ENCODE measurements around the gene ATP2C1. TPM values are rescaled to one million over a fixed set of nuclear protein-coding genes. Genes with fewer than 3 reads are reported as not detected.

ATP2C1 gene
- total and polyA plus RNA-seq, 2 of the 13 experiments (the other 11 are each of a cell fraction or from before 2014, with no cell fraction given): 32.4 to 37.6 TPM

- CTCF ChIA-PET (ENCODE audit: low intra/inter-chr PET ratio, low total read pairs): no interaction called here
Measured at GRCh38 chr3:131036986-131037385, 143.1 kb downstream of the ATP2C1 start.

More at GRCh38 chr3:131036986-131037385, 143.1 kb downstream of the ATP2C1 start:
- no peak overlapping the region for H3K4me3 ChIP-seq (replicated peaks in 1 of 3; ENCODE audit: insufficient read depth in 1 of 3, low read depth in 2 of 3, low read length in 3 of 3)
- H3K4me1 ChIP-seq (ENCODE audit: insufficient read depth, low read length): no peaks in the 10 kb centered on the region
- no peaks in the 10 kb centered on the region for H3K27me3 ChIP-seq (ENCODE audit: control insufficient read depth in 1 of 2, insufficient read depth in 2 of 2, low read length in 2 of 2)
- no peaks in the 10 kb centered on the region for H3K36me3 ChIP-seq (replicated peaks in 1 of 2; ENCODE audit: control insufficient read depth in 1 of 2, insufficient read depth in 2 of 2, low read length in 2 of 2)
- no peaks in the 10 kb centered on the region for H3K9me3 ChIP-seq (ENCODE audit: low read length)
- TF ChIP-seq ZNF572 (CRISPR knock-in tag; IDR thresholded peaks at IDR 0.05) (no peak), THYN1 (CRISPR knock-in tag; IDR thresholded peaks at IDR 0.05; ENCODE audit: borderline replicate concordance, low read depth) (no peak), MIXL1 (CRISPR knock-in tag; IDR thresholded peaks at IDR 0.05) (no peak), ZBTB33 (CRISPR knock-in tag; IDR thresholded peaks at IDR 0.05) (no peak), FOXK2 (IDR thresholded peaks at IDR 0.05) (no peak), ZNF383 (CRISPR knock-in tag; IDR thresholded peaks at IDR 0.05; ENCODE audit: borderline replicate concordance) (no peak), IRX3 (CRISPR knock-in tag; IDR thresholded peaks at IDR 0.05; ENCODE audit: borderline replicate concordance, low read depth) (no peak), FOXA3 (CRISPR knock-in tag; IDR thresholded peaks at IDR 0.05) (no peak), ZNF3 (CRISPR knock-in tag; IDR thresholded peaks at IDR 0.05) (no peak), ZNF468 (CRISPR knock-in tag; IDR thresholded peaks at IDR 0.05) (no peak), ETV5 (CRISPR knock-in tag; IDR thresholded peaks at IDR 0.05; ENCODE audit: borderline replicate concordance) (no peak), SRSF4 (IDR thresholded peaks at IDR 0.05; ENCODE audit: low read depth, low read length, poor library complexity, severe bottlenecking) (no peak), ADNP (CRISPR knock-in tag; IDR thresholded peaks at IDR 0.05) (no peak), LCORL (IDR thresholded peaks at IDR 0.05) (no peak), LCORL (CRISPR knock-in tag; IDR thresholded peaks at IDR 0.05) (no peak)
- TF ChIP-seq, protein P1, sequence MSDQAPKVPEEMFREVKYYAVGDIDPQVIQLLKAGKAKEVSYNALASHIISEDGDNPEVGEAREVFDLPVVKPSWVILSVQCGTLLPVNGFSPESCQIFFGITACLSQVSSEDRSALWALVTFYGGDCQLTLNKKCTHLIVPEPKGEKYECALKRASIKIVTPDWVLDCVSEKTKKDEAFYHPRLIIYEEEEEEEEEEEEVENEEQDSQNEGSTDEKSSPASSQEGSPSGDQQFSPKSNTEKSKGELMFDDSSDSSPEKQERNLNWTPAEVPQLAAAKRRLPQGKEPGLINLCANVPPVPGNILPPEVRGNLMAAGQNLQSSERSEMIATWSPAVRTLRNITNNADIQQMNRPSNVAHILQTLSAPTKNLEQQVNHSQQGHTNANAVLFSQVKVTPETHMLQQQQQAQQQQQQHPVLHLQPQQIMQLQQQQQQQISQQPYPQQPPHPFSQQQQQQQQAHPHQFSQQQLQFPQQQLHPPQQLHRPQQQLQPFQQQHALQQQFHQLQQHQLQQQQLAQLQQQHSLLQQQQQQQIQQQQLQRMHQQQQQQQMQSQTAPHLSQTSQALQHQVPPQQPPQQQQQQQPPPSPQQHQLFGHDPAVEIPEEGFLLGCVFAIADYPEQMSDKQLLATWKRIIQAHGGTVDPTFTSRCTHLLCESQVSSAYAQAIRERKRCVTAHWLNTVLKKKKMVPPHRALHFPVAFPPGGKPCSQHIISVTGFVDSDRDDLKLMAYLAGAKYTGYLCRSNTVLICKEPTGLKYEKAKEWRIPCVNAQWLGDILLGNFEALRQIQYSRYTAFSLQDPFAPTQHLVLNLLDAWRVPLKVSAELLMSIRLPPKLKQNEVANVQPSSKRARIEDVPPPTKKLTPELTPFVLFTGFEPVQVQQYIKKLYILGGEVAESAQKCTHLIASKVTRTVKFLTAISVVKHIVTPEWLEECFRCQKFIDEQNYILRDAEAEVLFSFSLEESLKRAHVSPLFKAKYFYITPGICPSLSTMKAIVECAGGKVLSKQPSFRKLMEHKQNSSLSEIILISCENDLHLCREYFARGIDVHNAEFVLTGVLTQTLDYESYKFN (CRISPR knock-in tag; conservative IDR thresholded peaks at IDR 0.05): no peak
- no peak overlapping the region for H3K27ac ChIP-seq (ENCODE audit: extremely low read length, insufficient read depth, low read length)
- no peak overlapping the region for H3K9ac ChIP-seq (ENCODE audit: insufficient read depth, low read depth, low read length)
- intact Hi-C loops (cut with micrococcal nuclease; ENCODE audit: unreplicated experiment): loop anchor here (10.0 kb wide), 3 partner anchors 348 to 758 kb away; partner anchors contain the start of gene NUDT16
- no peak overlapping the region for H3K4me2 ChIP-seq (ENCODE audit: low read depth, low read length)
- no peak overlapping the region for H2AFZ ChIP-seq (ENCODE audit: low read length)
- BruUV-seq (replicated peaks): no TSS peak
- H4K20me1 ChIP-seq (ENCODE audit: insufficient read depth, low read length): no peaks in the 10 kb centered on the region
- H3K79me2 ChIP-seq (ENCODE audit: insufficient read depth, low read length): no peaks in the 10 kb centered on the region
- in situ Hi-C loops (cut with HindIII; ENCODE audit: extremely low pct_ligation_motif_present, low pct_unique_long_range_greater_than_20kb): loop anchor here (25.0 kb wide), 2 partner anchors 450 to 975 kb away; no protein-coding TSS in a partner anchor
- DNase-seq (ENCODE audit: low spot score): no peak
- POLR2A ChIA-PET: no interaction called here
- WGBS (ENCODE audit: low lambda C conversion rate): 92% methylated on average over 5 of the region's 5 CpGs
- no peak for ATAC-seq
- FAIRE-seq: no peak

All from HepG2 (cell line).